GM12878 (cell line): ENCODE results near the gene SLC25A29. TPM values are rescaled to one million over a fixed set of nuclear protein-coding genes. Genes with fewer than 3 reads are reported as not detected.

Experiments used
- CHD4 ChIP-seq: fragments of 200-600 bp; sonication (generic); IDR thresholded peaks from 2 replicates; pipeline ENCODE4 v1.6.1; 2016; ENCODE audit warnings: mild to moderate bottlenecking
- EZH2 ChIP-seq: IDR thresholded peaks from 2 replicates; pipeline ENCODE4 v1.6.1; 2012; ENCODE audit warnings: low read depth, mild to moderate bottlenecking, control low read depth, inconsistent platforms, low read length, borderline replicate concordance; ENCODE audit not compliant: control insufficient read depth
- FOXM1 ChIP-seq: IDR thresholded peaks from 2 replicates; pipeline ENCODE4 v1.6.1; 2012; ENCODE audit warnings: low read depth, mild to moderate bottlenecking, inconsistent platforms, low read length, moderate library complexity
- IRF4 ChIP-seq: IDR thresholded peaks from 2 replicates; pipeline ENCODE4 v1.6.1; 2011; ENCODE audit warnings: low read depth, low read length
- MEF2A ChIP-seq: IDR thresholded peaks from 2 replicates; pipeline ENCODE4 v1.6.1; 2011; ENCODE audit warnings: low read depth, mild to moderate bottlenecking, low read length, moderate library complexity; ENCODE audit not compliant: insufficient read depth
- MTA3 ChIP-seq: IDR thresholded peaks from 2 replicates; pipeline ENCODE4 v1.6.1; 2012; ENCODE audit warnings: low read length, inconsistent platforms, borderline replicate concordance
- MYB ChIP-seq: fragments of 150-350 bp; IDR thresholded peaks from 2 replicates; pipeline ENCODE4 v1.6.1; 2014; ENCODE audit warnings: mild to moderate bottlenecking, low read depth, low read length, borderline replicate concordance
- PAX8 ChIP-seq: fragments of 450-650 bp; IDR thresholded peaks from 2 replicates; pipeline ENCODE4 v1.6.1; 2017; ENCODE audit warnings: mild to moderate bottlenecking, moderate library complexity
- PBX3 ChIP-seq: IDR thresholded peaks from 2 replicates; pipeline ENCODE4 v1.6.1; 2011; ENCODE audit warnings: mild to moderate bottlenecking, low read depth, low read length, moderate library complexity; ENCODE audit not compliant: insufficient replicate concordance
- POLR2A ChIP-seq: IDR thresholded peaks from 2 replicates; pipeline ENCODE4 v1.6.1; 2011; ENCODE audit warnings: low read depth, mild to moderate bottlenecking, low read length
- POLR2AphosphoS2 ChIP-seq: IDR thresholded peaks from 2 replicates; pipeline ENCODE4 v1.6.1; 2011; ENCODE audit warnings: low read depth, mild to moderate bottlenecking, low read length, improper control_type of control experiment, moderate library complexity
- RAD21 ChIP-seq: IDR thresholded peaks from 2 replicates; pipeline ENCODE4 v1.6.1; 2011; ENCODE audit warnings: mild to moderate bottlenecking, low read depth, low read length, moderate library complexity; ENCODE audit not compliant: insufficient read depth
- TCF3 ChIP-seq: IDR thresholded peaks from 2 replicates; pipeline ENCODE4 v1.6.1; 2012; ENCODE audit warnings: low read depth, mild to moderate bottlenecking, low read length, borderline replicate concordance; ENCODE audit not compliant: insufficient read depth
- YY1 ChIP-seq: IDR thresholded peaks from 2 replicates; pipeline ENCODE4 v1.6.1; 2011; ENCODE audit warnings: low read depth, mild to moderate bottlenecking, low read length
- polyA plus RNA-seq, 11 experiments: library from polyadenylated mRNA; depleted of rRNA in 4 of 11; unstranded in 6 of 11; stranded (reverse) in 5 of 11; fragments of >200 nt; fragmentation: Nextera tagmentation in 4 of 11; fragmentation: Illumina TruSeq in 1 of 11; extraction: Ambion mirVana in 4 of 11; extraction: Trizol in 1 of 11; gene quantifications; 1 replicate in 1 of 11; 2 replicates in 10 of 11; pipeline versions ENCODE4 v1.2.1 to v1.2.3, GENCODE V29; 2011 to 2016; ENCODE audit warnings: inconsistent platforms in 2 of 11, missing spikeins in 2 of 11, low read depth in 1 of 11
- total RNA-seq, 4 experiments: library from RNA; depleted of rRNA in 3 of 4; stranded (reverse); fragments of >200 nt in 3 of 4; fragmentation: Illumina TruSeq in 1 of 4; extraction: Trizol in 1 of 4; gene quantifications; 2 replicates each; pipeline versions ENCODE4 v1.2.1 to v1.2.3, GENCODE V29; 2013 to 2021

SLC25A29 gene
- total and polyA plus RNA-seq, 10 of the 15 experiments (the other 5 are each of a cell fraction or from before 2014, with no cell fraction given): 0.42 to 13.3 (median 4.0) TPM; not detected in 1

GRCh38 chr14:100328495-100329163 lies 22.4 kb upstream of the SLC25A29 start (continued):
- TF ChIP-seq POLR2A (no peak), PBX3 (no peak), RAD21 (no peak), EZH2 (no peak), POLR2AphosphoS2 (no peak), MTA3 (no peak), FOXM1 (no peak), MYB (no peak), PAX8 (no peak), TCF3 (no peak), YY1 (no peak), IRF4 (no peak), MEF2A (no peak), CHD4 (no peak)
